A549 (cell line): ENCODE data around the gene ZNF22.

Experiments used
- CHD4 ChIP-seq: fragments of 200-600 bp; sonication (generic); IDR thresholded peaks from 2 replicates; pipeline ENCODE4 v1.6.1; 2016; ENCODE audit warnings: antibody characterized with exemption, mild to moderate bottlenecking, borderline replicate concordance
- CTCF ChIP-seq: fragments of >200 bp; sonication (Bioruptor Twin); formaldehyde crosslinking; IDR thresholded peaks from 3 replicates; pipeline ENCODE4 v1.5.1; 2016
- EP300 ChIP-seq, 2 experiments: fragments of >200 bp; sonication (Bioruptor Twin); formaldehyde crosslinking; IDR thresholded peaks; 2 replicates in 1 of 2; 3 replicates in 1 of 2; pipeline ENCODE4 v1.6.1; 2016 to 2017
- ESRRA ChIP-seq: fragments of 150-350 bp; IDR thresholded peaks from 2 replicates; pipeline ENCODE4 v1.6.1; 2014; ENCODE audit warnings: mild to moderate bottlenecking, low read length, borderline replicate concordance
- HMGXB4 ChIP-seq: fragments of 250-450 bp; sonication (Bioruptor Pico); IDR thresholded peaks from 2 replicates; pipeline ENCODE4 v1.5.0; 2021; ENCODE audit warnings: mild to moderate bottlenecking, moderate library complexity, borderline replicate concordance
- JUNB ChIP-seq: fragments of >200 bp; sonication (Bioruptor Twin); formaldehyde crosslinking; IDR thresholded peaks from 2 replicates; pipeline ENCODE4 v1.6.1; 2016
- POLR2A ChIP-seq: IDR thresholded peaks from 2 replicates; pipeline ENCODE4 v1.6.1; 2012; ENCODE audit warnings: mild to moderate bottlenecking, low read length
- SMC3 ChIP-seq: fragments of >200 bp; sonication (Bioruptor Twin); formaldehyde crosslinking; IDR thresholded peaks from 3 replicates; pipeline ENCODE4 v1.6.1; 2018; ENCODE audit warnings: inconsistent platforms

- TF ChIP-seq JUNB (no peak), CTCF (peak; percentile 86), POLR2A (no peak), EP300 (IDR thresholded peaks at IDR 0.05) (no peak), ESRRA (no peak), SMC3 (peak; percentile 57), CHD4 (no peak), HMGXB4 (CRISPR knock-in tag) (no peak)
Measured at GRCh38 chr10:45008524-45009161, 7.9 kb downstream of the ZNF22 start.
